22Rv1 (cell line): ENCODE results near the gene SLC15A1.

Experiments
- H3K27ac ChIP-seq: fragments of 450-650 bp; 2 replicates; pipeline ENCODE4 v1.5.1; 2017
- CTCF ChIP-seq: fragments of 450-650 bp; IDR thresholded peaks from 2 replicates; pipeline ENCODE4 v1.5.1; 2017; ENCODE audit warnings: mild to moderate bottlenecking
- ZFX ChIP-seq: fragments of 450-650 bp; IDR thresholded peaks from 2 replicates; pipeline ENCODE4 v1.6.1; 2017; ENCODE audit warnings: antibody characterized with exemption, borderline replicate concordance

The SLC15A1 gene

GRCh38 chr13:98781470-98781869, 29.0 kb upstream of the SLC15A1 start:
- H3K27ac ChIP-seq: no peak overlapping the region
- TF ChIP-seq CTCF (no peak), ZFX (no peak)

GRCh38 chr13:98781045-98781444, 28.6 kb upstream of the SLC15A1 start:
- no peak for TF ChIP-seq ZFX
- no peak for TF ChIP-seq CTCF
- H3K27ac ChIP-seq: no peak overlapping the region

- H3K27ac ChIP-seq: no peak overlapping the region
- TF ChIP-seq ZFX: no peak
Observed at GRCh38 chr13:98780451-98780850, 28.0 kb upstream of the SLC15A1 start.

GRCh38 chr13:98779695-98780094, 27.2 kb upstream of the SLC15A1 start:
- H3K27ac ChIP-seq: no peak overlapping the region
- TF ChIP-seq CTCF: no peak
- TF ChIP-seq ZFX: no peak

- TF ChIP-seq ZFX (no peak), CTCF (no peak)
- no peak overlapping the region for H3K27ac ChIP-seq
Observed at GRCh38 chr13:98778749-98779148, 26.3 kb upstream of the SLC15A1 start.

- no peak overlapping the region for H3K27ac ChIP-seq
- no peak for TF ChIP-seq CTCF
- TF ChIP-seq ZFX: no peak
Observed at GRCh38 chr13:98776644-98777043, 24.2 kb upstream of the SLC15A1 start.

- TF ChIP-seq CTCF (no peak), ZFX (no peak)
- H3K27ac ChIP-seq: no peak overlapping the region
Observed at GRCh38 chr13:98775844-98776598, 23.5 kb upstream of the SLC15A1 start.

GRCh38 chr13:98775386-98775785, 22.9 kb upstream of the SLC15A1 start:
- H3K27ac ChIP-seq: no peak overlapping the region
- no peak for TF ChIP-seq CTCF
- no peak for TF ChIP-seq ZFX
